Skeletal muscle satellite cell (primary cell): ENCODE data around the gene RIMBP2.

Experiments used
- H3K27me3 ChIP-seq: 2 replicates; pipeline ENCODE4 v1.7.0; 2013; ENCODE audit warnings: low read length; ENCODE audit not compliant: control insufficient read depth, insufficient read depth
- H3K36me3 ChIP-seq: 2 replicates; pipeline ENCODE4 v1.7.0; 2013; ENCODE audit warnings: mild to moderate bottlenecking, control low read depth, low read length; ENCODE audit not compliant: insufficient read depth
- H3K4me1 ChIP-seq: 2 replicates; pipeline ENCODE4 v1.7.0; 2013; ENCODE audit warnings: low read length; ENCODE audit not compliant: control insufficient read depth, insufficient read depth
- H3K4me2 ChIP-seq: 2 replicates; pipeline ENCODE4 v1.7.0; 2013; ENCODE audit warnings: mild to moderate bottlenecking, low read length
- H3K4me3 ChIP-seq: 2 replicates; pipeline ENCODE4 v1.7.0; 2013; ENCODE audit warnings: low read length
- H3K9ac ChIP-seq: 2 replicates; pipeline ENCODE4 v1.7.0; 2013; ENCODE audit warnings: mild to moderate bottlenecking, low read depth, low read length, moderate library complexity
- H3K9me3 ChIP-seq: replicated peaks from 2 replicates; pipeline ENCODE4 v1.7.0; 2013; ENCODE audit warnings: mild to moderate bottlenecking, control low read depth, low read length

RIMBP2 gene

GRCh38 chr12:130398100-130398848 is 317.8 kb downstream of the RIMBP2 start:
- no peak overlapping the region for H3K4me2 ChIP-seq
- no peak overlapping the region for H3K9ac ChIP-seq
- no peaks in the 10 kb centered on the region for H3K36me3 ChIP-seq
- no peaks in the 10 kb centered on the region for H3K4me1 ChIP-seq
- H3K27me3 ChIP-seq = no peaks in the 10 kb centered on the region
- H3K4me3 ChIP-seq = no peak overlapping the region
- H3K9me3 ChIP-seq = peaks cover 20% of the 10 kb centered on the region

GRCh38 chr12:130396667-130397066 is 319.4 kb downstream of the RIMBP2 start:
- H3K4me1 ChIP-seq = no peaks in the 10 kb centered on the region
- H3K4me2 ChIP-seq = no peak overlapping the region
- H3K36me3 ChIP-seq = no peaks in the 10 kb centered on the region
- H3K27me3 ChIP-seq = no peaks in the 10 kb centered on the region
- no peak overlapping the region for H3K4me3 ChIP-seq
- peaks cover 16% of the 10 kb centered on the region for H3K9me3 ChIP-seq
- no peak overlapping the region for H3K9ac ChIP-seq

DNA sequence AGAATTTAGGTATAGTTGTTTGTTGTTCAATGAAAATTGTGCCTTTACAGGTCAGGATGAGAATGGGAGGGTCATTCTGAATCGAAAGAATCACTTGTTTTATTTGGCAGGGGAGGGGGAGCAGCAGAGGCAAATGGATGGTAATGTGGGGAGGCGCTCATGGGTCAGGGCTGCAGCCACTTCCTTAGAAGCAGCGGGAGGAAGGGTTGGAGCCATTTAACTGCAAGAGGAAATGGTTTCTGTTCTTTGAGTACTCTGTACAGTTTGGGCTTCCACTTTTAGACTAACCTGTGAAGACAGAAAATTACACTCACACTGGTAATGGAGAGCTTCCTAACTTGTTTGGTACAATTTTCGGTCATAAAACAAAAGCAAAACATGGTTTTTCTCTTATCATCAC is 321.2 kb downstream of the RIMBP2 start:
- Histone ChIP-seq H3K4me3 (no peak overlapping the region), H3K36me3 (no peaks in the 10 kb centered on the region), H3K4me2 (no peak overlapping the region), H3K9ac (no peak overlapping the region), H3K27me3 (no peaks in the 10 kb centered on the region), H3K4me1 (no peaks in the 10 kb centered on the region), H3K9me3 (peaks cover 11% of the 10 kb centered on the region)

GRCh38 chr12:130391186-130391585 is 324.9 kb downstream of the RIMBP2 start:
- Histone ChIP-seq H3K9ac (no peak overlapping the region), H3K9me3 (peaks cover 7% of the 10 kb centered on the region), H3K36me3 (no peaks in the 10 kb centered on the region), H3K4me2 (no peak overlapping the region), H3K4me3 (no peak overlapping the region), H3K27me3 (no peaks in the 10 kb centered on the region), H3K4me1 (no peaks in the 10 kb centered on the region)

DNA sequence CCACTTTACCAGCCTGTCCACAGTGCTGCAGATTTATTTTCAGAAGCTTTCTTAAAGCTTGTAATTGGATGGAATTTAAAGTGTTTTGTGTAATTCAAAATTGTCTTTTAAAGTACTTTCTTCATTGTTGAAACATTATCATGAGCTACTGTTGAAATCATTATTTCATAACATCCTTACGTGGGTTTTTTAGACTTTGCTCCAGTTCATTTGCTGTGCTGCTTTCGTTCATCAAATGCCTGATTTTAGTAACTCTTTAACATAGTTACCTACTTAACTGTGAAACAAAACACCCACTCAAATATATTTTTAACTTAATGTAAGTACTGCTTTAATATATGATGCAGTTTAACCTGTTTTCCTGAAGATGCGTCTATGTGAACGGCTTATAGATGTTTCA is 330.9 kb downstream of the RIMBP2 start:
- Histone ChIP-seq H3K4me3 (no peak overlapping the region), H3K27me3 (no peaks in the 10 kb centered on the region), H3K36me3 (no peaks in the 10 kb centered on the region), H3K4me2 (no peak overlapping the region), H3K9me3 (peaks cover 5% of the 10 kb centered on the region), H3K9ac (no peak overlapping the region), H3K4me1 (no peaks in the 10 kb centered on the region)

DNA sequence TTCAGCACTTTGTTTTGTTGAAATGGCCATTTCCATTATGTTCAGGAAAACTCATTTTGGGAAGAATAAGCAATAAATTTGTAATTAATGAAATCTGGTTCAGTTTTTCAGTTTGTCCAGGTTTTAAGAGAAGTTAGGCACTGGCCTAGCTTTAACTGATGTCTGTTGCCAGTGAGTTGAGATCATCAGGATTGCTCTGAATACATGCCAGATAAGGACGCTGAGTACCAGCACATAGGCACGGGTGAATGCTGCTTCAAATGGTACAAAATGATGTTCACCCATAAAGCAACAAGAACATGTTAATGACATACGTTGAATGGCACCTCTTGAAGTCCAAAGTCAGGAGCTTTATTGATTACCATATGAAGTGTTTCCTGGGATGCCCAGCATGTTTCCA is 331.9 kb downstream of the RIMBP2 start:
- Histone ChIP-seq H3K36me3 (no peaks in the 10 kb centered on the region), H3K9ac (no peak overlapping the region), H3K27me3 (no peaks in the 10 kb centered on the region), H3K4me3 (no peak overlapping the region), H3K4me1 (no peaks in the 10 kb centered on the region), H3K9me3 (peaks cover 5% of the 10 kb centered on the region), H3K4me2 (no peak overlapping the region)

DNA sequence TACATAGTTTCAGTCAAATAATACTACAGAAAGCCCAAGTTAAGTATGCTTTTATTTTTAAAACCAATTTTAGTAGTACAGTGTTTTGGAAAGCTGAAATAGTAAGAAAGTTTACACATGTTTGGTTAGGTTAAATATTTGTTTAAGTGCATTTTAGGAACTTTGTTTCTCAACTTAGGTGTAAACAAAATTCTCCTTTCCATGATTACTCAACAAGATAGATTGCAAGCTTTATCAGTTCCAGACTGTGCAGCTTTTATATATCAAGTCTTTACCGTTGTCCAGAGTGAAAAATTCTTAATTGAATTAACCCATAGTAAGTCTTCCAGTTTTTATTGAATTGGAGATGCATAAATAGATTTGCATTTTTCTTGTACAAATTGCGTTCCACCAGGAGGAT is 333.3 kb downstream of the RIMBP2 start:
- Histone ChIP-seq H3K4me3 (no peak overlapping the region), H3K4me1 (no peaks in the 10 kb centered on the region), H3K27me3 (no peaks in the 10 kb centered on the region), H3K9me3 (peaks cover 5% of the 10 kb centered on the region), H3K4me2 (no peak overlapping the region), H3K36me3 (no peaks in the 10 kb centered on the region), H3K9ac (no peak overlapping the region)

DNA sequence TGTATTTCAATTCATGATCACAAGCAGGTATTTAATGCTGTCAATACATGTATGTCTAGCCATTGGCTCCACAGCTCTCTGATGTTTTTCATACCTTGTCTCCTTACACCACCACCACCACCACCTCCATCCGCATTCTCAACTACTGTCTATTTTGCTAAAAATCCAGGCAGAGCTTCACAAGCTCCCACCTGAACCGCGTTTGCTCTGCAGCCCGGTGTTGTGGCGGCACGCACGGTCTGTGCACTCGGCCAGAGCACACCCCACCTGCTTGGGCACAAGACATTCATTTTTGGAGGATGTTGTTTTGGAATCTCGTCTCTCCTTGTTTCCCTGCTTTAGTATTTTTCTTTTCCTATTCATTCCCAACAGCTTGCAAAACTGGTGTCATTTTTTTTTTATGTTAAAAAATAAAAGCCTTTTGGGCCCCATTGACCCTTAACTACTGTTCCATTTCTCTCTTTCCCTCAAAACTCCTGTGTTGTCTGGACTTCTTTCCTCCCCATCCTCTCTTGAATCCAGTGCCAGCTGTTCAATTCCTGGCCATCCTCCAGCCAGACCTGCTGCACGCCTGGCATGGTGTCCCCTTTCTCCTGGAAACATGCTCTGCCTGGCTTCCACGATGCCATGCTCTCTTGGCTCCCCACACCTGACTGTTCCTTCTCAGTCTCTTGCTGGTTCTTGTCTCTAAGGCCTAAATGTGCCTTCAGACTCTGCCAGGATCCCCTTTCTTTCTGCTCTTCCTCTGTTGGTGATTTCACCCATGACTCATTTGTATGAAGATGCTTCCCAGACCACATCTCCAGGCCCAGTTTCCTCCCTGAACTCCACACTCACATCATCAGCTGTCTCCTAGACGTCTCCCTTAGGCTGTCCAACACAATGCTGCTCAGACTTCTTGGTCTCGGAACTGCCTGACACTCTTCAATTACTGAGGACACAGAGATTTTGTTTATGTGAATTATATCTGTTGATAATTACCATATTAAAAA is 340.5 kb downstream of the RIMBP2 start:
- Histone ChIP-seq H3K4me2 (no peak overlapping the region), H3K9me3 (peaks cover 7% of the 10 kb centered on the region), H3K4me3 (no peak overlapping the region), H3K36me3 (no peaks in the 10 kb centered on the region), H3K27me3 (no peaks in the 10 kb centered on the region), H3K9ac (no peak overlapping the region), H3K4me1 (no peaks in the 10 kb centered on the region)

- H3K9ac ChIP-seq = no peak overlapping the region
- H3K4me2 ChIP-seq = no peak overlapping the region
- no peaks in the 10 kb centered on the region for H3K36me3 ChIP-seq
- no peak overlapping the region for H3K4me3 ChIP-seq
- peaks cover 7% of the 10 kb centered on the region for H3K9me3 ChIP-seq
- no peaks in the 10 kb centered on the region for H3K27me3 ChIP-seq
- no peaks in the 10 kb centered on the region for H3K4me1 ChIP-seq
These were observed 342.0 kb downstream of the RIMBP2 start for GRCh38 chr12:130374083-130374482.

- Histone ChIP-seq H3K4me1 (no peaks in the 10 kb centered on the region), H3K36me3 (no peaks in the 10 kb centered on the region), H3K9ac (no peak overlapping the region), H3K27me3 (no peaks in the 10 kb centered on the region), H3K9me3 (peaks cover 7% of the 10 kb centered on the region), H3K4me3 (no peak overlapping the region), H3K4me2 (no peak overlapping the region)
These were observed 343.2 kb downstream of the RIMBP2 start for GRCh38 chr12:130372936-130373335.

DNA sequence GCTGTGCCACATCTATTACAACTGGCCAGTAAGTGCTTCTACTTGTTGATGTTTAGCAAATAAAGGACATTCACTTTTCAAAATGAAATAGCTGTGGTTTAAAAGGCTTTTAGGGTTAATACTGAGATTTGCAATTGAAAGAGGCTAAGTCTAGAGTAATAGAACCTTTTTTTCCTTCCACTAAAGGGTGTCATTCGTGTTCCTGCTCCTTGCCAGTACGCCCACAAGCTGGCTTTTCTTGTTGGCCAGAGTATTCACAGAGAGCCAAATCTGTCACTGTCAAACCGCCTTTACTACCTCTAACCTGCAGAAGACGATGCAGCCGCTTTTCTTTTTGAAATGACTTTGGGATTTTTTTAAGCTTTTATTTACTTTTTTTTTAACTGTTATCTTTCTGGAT is 344.8 kb downstream of the RIMBP2 start:
- H3K9me3 ChIP-seq = peaks cover 3% of the 10 kb centered on the region
- no peak overlapping the region for H3K9ac ChIP-seq
- H3K4me2 ChIP-seq = no peak overlapping the region
- H3K36me3 ChIP-seq = no peaks in the 10 kb centered on the region
- H3K4me1 ChIP-seq = no peaks in the 10 kb centered on the region
- no peaks in the 10 kb centered on the region for H3K27me3 ChIP-seq
- H3K4me3 ChIP-seq = no peak overlapping the region
